Hematopoietic multipotent progenitor cell treated with erythropoietin and hydrocortisone succinate and interleukin-3 and kit ligand, for 6 days (in vitro differentiated cells): ENCODE measurements around the gene FLOT2.
"Not testable (repeated sequence)": the region's sequence is repeated elsewhere in the genome, so short reads cannot be mapped to it uniquely, and the experiment has no call there.

Experiments used
- DNase-seq: peaks from one replicate; pipeline ENCODE4 v3.0.0-alpha.2; 2015

FLOT2 gene

DNA sequence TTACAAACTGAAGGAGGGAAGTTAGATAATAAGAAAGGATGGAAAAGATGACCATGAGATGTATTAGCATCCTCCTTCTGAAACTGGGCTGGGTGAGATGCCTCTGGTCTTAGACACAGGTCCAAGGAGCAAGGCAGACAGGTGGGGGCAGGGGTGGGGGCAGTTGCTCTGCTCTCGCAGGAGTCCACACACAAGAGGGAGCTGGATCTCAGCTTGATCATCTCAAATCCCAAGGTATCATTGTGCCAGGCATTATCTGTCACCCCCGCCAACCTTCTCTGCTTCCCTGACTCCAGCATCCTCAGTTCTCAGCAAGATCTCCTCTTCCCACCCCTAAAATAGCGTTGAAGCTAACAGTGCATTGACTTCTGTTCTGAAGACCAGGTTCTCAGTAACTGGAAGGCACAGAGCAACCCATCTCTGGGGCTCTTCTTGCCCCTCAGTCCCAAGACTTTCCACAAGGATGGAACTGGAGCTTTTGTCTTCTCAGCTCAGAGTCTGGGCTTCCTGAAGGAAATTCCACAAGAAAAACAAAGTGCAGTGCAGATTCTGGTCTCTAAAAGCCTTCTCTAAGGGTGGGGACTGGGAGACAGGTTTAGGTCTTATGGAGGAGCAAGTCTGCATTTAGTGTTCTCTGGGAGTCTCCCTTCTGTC lies 1.6 kb downstream of the FLOT2 start:
- DNase-seq = no peak

DNA sequence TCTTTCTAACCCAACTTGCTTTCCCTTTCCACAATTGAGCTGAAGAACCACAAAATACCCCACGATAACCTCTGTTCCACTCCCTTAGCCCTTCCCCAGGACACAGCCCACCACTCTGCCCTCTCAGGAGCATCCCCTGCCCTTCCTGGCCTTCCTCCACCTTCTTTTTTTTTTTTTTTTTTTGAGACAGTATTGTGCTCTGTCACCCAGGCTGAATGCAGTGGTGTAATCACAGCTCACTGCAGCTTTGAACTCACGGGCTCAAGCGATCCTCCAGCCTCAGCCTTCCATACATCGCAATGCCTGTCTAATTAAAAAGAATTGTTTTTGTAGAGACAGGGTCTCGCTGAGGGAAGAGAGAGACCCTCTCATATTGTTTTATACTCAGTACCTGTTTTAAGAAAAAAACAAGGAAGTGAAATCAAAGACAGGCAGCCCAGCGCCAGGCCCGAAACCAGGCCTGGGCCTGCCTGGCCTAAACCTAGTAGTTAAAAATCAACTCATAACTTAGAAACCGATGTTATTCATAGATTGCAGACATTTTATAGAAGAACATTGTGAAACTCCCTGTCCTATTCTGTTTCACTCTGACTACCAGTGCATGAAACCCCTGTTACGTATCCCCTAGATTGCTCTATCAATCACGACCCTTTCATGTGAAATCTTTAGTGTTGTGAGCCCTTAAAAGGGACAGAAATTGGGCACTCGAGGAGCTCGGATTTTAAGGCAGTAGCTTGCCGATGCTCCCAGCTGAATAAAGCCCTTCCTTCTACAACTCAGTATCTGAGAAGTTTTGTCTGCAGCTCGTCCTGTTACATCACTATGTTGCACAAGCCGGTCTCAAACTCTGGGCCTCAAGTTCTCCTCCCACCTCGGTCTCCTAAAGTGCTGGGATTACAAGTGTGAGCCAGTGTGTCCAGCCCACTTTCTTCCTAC lies 4.0 kb downstream of the FLOT2 start:
- not testable (repeated sequence) for DNase-seq

GRCh38 chr17:28892024-28892423 lies 5.5 kb downstream of the FLOT2 start:
- no peak for DNase-seq

DNA sequence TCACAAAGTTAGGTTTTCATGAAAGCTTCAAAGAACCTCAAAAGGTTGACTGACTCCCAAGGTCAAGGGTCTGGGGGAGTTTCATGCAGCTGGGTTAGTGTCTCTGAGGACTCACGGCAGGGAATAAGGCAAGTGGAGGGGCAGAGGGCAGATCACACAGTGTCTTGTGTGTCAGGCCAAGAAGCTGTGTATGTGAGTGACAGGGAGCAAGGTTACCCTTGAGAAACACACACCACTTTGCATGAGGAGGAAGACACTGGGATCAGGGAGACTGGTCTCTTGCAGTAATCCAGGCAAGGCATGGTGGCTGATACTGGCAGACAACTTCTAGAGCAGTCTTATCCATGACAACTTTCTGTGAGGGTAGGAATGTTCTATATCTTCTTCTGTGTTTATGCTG lies 6.3 kb downstream of the FLOT2 start:
- DNase-seq = no peak

- DNase-seq = no peak
Measured at GRCh38 chr17:28889996-28890395, 7.5 kb downstream of the FLOT2 start.

DNA sequence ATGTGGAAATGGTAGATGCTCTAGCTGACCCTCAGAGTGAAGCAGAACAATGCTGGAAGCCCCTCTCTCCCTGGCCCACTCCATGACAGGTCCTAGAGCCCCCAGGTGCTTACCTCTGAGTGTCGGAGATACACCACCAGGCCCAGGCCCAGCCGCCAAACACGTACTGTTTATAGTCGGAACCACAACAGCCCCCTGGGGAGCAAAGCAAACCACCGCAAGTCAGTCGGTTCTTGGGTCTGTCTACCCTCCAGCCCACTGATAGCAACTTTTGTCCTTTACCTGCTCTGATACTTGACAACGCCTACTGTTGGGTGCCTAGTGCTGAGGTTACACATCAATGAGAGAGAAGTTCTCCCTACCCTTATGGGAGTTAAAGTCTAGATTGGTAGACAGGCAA lies 8.7 kb downstream of the FLOT2 start:
- no peak for DNase-seq

DNA sequence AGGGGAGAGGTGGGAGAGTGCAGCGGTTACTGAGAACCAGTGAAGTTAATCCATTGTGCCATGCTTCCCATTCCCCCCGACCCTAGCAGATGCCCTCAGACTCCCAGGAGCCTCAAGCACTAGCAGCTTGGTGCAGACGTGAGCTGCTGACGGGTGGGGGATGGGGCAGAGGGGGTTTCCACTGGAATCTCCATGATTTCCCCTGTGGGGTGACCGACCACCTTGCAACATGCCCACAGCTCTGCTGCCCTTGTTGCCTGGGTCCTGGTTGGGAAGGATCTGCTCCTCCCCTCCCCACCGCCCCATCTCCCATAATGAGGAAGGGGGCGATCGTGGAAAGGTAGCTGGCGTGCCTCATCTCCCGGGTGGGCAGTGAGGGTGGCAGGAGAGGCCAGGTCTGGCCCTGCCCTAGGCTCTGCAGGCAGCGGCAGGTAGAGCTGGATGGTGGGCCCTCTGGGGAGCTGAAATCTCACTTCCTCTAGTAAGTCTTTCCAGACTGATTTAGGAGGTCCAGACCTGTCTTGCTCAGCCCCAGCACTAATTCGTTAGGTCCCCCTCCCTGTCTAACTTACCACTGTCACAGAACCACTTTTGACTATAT lies 9.6 kb downstream of the FLOT2 start:
- no peak for DNase-seq

- DNase-seq = no peak
Measured at GRCh38 chr17:28885951-28886350, 11.6 kb downstream of the FLOT2 start.

GRCh38 chr17:28885363-28885762 lies 12.2 kb downstream of the FLOT2 start:
- no peak for DNase-seq

DNA sequence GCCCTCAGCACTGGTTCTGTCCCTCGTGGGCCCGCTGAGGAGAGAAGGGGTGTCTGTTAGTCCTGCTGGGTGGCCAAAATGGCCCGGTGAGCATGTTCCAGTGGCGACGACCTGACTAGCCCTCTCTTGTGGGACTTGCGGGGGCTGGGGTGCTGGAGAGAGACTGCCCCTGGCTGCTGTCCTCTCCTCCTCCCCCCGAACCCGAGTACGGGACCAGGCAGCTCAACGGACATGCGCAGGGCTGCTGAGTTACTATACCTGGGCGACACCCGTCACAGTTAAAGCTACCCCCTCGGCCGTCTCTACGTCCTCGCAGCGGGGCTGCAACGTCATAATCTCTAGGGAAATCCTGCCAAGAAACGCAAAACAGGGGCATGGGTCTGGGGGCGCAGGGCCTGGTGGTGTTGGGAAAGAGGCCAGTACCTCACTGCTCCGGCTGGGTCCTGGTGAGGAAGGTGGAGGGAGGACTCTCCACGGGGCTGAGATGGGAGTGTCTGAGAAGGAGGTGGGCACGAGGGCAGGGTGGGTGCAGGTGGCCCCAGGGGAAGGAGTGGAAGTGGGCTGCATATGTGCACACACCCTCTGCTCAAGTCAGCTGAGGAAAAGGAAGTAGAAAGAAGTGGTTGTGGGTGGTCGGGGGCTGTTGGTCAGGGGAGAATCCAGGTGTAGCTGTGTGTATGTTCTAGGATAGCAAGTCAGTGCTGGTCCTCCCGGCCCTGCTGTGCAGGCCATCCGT lies 13.4 kb downstream of the FLOT2 start:
- no peak for DNase-seq

DNA sequence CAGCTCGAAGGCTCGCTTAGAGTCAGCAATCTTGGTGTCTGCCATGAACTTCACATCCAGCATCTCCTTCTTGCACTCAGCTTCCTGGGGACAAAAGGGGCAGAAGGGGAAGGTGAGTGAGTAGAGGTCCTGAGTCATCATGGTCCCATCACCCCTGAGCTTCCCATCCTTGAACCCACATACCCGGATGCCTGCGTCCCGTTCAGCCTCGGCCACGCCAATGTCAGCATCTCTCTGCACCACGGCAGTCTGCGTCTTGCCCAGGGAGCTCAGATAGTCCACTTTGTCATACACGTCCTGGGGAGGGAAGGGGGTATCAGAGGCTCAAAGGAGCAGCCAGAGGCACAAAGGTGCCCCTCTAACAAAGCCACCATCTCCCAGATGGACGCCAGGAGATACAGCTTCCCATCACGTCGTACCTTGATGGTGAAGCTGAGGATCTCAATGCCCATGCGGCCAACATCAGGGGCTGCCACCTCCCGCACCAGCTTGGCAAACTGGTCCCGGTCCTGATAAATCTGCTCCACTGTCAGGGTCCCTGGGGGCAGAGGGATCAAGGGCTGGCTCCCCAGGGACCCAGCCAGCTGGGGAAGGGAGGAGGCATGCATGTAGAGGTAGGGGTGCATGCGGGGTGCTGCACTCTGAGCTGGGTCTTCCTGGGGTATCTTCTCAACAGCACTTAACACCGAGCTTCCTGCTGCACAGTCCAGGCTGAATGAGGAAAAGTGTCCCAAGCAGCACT lies 15.2 kb downstream of the FLOT2 start:
- DNase-seq = no peak

GRCh38 chr17:28881533-28882056 lies 15.9 kb downstream of the FLOT2 start:
- DNase-seq = no peak

GRCh38 chr17:28880572-28880945 lies 17.0 kb downstream of the FLOT2 start:
- no peak for DNase-seq

GRCh38 chr17:28879886-28880571 lies 17.5 kb downstream of the FLOT2 start:
- DNase-seq = peak; percentile 57

GRCh38 chr17:28878981-28879380 lies 18.6 kb downstream of the FLOT2 start:
- DNase-seq = peak; percentile 80

DNA sequence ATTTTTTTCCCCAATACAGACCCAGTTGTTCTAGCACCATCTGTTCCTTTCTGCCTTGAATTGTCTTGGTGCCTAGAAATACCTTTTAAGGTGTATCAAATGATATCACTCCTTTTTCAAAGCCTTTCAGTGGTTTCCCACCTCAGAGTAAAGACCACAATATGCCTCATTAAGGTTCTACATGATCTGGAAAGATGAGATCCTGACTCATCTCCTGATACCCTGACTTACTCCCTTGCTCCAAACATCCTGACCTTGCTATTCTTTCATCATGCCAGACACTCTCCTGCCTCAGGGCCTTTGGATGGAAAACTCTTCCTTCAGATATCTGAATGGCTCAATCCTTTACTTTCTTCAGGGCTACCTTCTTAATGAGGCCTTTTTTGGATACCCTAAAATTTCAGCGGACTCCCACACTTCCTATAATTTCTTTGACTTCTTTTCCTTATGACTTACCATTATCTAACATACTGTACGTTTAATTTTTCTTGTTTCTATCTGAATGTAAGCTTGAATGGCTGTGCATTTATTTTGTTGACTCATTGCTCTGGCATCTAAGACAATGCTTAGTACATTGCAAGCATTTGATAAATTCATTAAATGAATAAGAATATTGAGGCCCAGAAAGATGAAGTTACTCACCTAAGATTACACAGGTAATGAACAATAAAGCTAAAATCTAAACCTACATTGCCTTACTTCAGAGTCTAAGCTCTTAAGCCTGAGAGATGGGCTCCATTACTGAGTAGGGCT lies 19.2 kb downstream of the FLOT2 start:
- DNase-seq = no peak

- DNase-seq = not testable (repeated sequence)
Measured at GRCh38 chr17:28877150-28877711, 20.3 kb downstream of the FLOT2 start.

GRCh38 chr17:28875848-28876550 lies 21.5 kb downstream of the FLOT2 start:
- peak; percentile 55 for DNase-seq

DNA sequence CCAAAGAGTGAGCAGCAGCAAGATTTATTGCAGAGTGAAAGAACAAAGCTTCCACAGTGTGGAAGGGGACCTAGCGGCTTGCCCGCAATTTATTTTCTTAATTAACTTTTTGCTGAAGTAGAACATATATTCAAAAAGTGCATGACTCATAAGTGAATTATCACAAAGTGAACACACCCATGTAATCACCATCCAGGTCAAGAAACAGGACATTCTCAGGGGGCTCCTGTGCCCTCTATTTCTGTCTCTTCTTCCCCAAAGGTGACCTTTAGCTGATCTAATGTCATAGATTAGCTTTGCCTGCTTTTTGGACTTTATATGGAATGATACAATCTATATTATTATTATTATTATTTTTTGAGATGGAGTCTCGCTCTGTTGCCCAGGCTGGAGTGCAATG lies 22.8 kb downstream of the FLOT2 start:
- peak; percentile 57 for DNase-seq

GRCh38 chr17:28873839-28874238 lies 23.7 kb downstream of the FLOT2 start:
- DNase-seq = no peak
